GM10266 (cell line): ENCODE measurements around the gene G6PD.

Source experiments
- DNase-seq: peaks from one replicate; pipeline ENCODE4 v3.0.0; 2012; ENCODE audit errors: extremely low spot score
- TF ChIP-seq, protein P1 (sequence below): IDR thresholded peaks from 2 replicates; pipeline ENCODE4 v1.5.1; 2012; ENCODE audit warnings: mild to moderate bottlenecking, low read depth; ENCODE audit not compliant: control insufficient read depth, insufficient read depth; ENCODE audit errors: missing control alignments

The G6PD gene

DNA sequence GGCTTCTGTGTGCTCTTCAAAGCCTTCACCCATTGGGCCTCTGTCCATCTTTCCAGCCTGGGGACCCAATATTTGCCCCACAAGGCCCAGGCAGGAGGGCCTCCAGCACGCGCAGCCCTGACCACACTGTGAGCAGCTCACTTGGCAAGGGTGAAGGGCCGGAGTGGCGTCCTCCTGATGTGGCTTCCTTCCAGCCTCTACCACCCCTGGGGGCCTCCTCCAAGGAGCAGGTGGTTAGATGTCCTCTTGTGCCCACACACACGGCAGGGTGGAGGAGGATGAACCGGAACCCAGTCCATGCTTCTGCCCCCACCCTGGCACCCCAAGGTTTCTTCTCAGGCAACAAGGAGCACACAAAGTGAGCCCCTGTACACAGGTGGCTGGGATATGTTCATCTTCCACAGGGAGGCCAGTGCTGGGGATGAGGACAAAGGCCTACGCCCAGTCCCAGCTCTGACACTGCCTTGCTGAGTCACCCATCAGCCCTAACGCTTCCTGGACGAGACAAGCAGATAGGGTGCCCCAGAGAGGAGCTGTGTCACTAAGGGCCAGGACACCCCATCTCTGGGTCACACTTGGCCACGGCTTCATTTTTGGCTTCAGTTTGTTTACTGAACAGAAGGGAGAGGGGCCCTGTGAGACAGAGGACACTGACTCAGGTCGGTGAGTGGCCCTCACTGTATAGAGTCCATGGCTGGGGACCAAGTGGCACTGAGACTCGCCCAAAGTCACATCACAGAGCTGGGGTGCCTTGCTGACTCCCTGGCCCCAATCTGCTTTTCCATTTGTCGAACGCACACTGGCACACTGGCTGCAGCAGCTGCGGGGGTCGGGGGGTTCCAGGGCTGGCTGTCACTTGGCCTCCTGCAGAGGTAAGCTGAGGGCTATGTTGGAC, 62.1 kb downstream of the G6PD start:
- TF ChIP-seq, protein P1, sequence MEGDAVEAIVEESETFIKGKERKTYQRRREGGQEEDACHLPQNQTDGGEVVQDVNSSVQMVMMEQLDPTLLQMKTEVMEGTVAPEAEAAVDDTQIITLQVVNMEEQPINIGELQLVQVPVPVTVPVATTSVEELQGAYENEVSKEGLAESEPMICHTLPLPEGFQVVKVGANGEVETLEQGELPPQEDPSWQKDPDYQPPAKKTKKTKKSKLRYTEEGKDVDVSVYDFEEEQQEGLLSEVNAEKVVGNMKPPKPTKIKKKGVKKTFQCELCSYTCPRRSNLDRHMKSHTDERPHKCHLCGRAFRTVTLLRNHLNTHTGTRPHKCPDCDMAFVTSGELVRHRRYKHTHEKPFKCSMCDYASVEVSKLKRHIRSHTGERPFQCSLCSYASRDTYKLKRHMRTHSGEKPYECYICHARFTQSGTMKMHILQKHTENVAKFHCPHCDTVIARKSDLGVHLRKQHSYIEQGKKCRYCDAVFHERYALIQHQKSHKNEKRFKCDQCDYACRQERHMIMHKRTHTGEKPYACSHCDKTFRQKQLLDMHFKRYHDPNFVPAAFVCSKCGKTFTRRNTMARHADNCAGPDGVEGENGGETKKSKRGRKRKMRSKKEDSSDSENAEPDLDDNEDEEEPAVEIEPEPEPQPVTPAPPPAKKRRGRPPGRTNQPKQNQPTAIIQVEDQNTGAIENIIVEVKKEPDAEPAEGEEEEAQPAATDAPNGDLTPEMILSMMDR = no peak
- no peak for DNase-seq

DNA sequence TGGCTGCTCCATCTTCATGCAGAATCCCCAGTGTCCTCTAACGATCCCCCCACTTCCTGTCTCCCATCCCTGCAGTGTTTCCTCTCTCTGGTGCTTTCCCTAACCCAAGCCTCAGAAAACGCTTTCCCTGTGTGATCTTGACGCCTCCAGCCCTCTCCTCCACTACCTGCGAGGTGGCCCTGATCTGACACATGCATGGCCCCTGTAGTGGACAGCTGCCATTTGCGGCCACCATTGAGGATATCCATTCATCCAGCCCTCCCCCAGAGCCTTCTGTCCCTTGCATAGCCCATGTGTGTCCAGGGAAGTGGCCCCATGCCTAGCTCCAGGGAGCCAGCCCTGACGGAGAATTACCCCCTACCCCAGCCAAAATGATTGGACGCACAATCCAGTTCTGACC, 63.3 kb downstream of the G6PD start:
- no peak for DNase-seq
- TF ChIP-seq, protein P1 = no peak

DNA sequence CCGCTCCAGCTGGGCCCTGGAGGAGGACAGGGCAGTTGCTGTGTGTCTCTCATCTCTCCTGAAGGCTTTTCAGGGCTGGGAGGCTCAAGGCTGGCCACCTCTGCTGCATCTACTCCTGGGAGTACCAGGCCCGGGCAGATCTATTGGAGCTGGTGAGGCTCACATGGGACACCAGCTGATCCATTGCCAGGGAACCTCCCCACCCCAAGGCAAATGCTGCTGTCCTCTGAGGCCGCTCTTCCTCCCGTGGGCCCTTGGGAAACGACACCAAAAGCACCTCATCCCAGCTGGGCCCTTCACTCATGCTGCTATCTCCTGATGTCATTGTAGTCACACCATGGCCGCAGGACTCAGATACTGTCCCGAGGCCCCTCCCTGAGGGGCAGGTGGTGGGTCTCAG, 63.9 kb downstream of the G6PD start:
- TF ChIP-seq, protein P1 = no peak
- no peak for DNase-seq

DNA sequence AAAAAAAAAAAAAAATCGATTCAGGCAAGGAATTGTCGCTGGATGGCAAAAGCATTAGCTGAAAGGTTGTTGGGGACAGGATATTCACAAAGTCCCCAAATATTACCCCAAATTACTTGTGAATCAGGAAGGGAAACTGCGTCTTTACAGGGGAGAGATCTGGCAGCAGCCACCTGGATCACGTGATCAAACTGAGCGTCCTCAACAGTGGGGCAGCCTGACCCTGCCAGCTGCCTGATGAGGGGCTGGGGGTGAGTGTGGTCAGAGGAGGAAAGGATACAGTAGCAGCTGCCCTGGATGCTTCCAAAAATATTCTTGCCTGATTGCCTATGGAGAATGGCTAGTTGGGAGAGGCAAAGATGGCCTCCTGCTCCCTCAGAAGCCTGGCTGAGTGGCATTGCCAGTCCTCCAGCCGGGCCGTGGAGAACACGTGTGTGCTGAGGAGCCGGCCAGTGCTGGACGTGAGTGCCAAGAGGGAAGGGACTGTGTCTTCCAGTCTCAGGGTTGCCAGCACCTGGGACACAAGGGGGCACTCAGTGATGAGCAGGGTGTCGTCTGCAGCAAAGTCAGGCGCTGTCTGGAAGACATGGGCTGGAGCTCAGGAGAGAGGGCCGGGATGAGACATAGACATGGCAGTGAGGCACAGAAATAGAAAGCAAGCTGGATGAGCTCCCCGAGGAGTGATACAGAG, 64.6 kb downstream of the G6PD start:
- no peak for DNase-seq
- TF ChIP-seq, protein P1 = no peak
